SK-N-SH (cell line): ENCODE results near the gene LCE1B. TPM values are rescaled to one million over a fixed set of nuclear protein-coding genes. Genes with fewer than 3 reads are reported as not detected.

Experiments
- CTCF ChIA-PET: fragments of 300-600, 350-600 bp; formaldehyde crosslinking; extraction: SDS; loops from one replicate; lab custom pipeline; 2021; lab: Yijun Ruan, JAX
- POLR2A ChIA-PET: fragments of 350-600 bp; sonication (Branson Sonifier 250); formaldehyde crosslinking; extraction: SDS; loops from one replicate; lab custom pipeline; 2020; ENCODE audit warnings: antibody characterized with exemption, inconsistent platforms; lab: Yijun Ruan, JAX
- DNase-seq: peaks from one replicate; pipeline ENCODE4 v3.0.0; 2012
- H2AFZ ChIP-seq: fragments of 200-600 bp; sonication (generic); 2 replicates; pipeline ENCODE4 v1.8.1; 2016; ENCODE audit warnings: antibody characterized with exemption, mild to moderate bottlenecking, low read depth
- H3F3A ChIP-seq: fragments of 200-600 bp; sonication (generic); replicated peaks from 2 replicates; pipeline ENCODE3; 2016; ENCODE audit warnings: antibody characterized with exemption, mild to moderate bottlenecking; ENCODE audit not compliant: insufficient read depth
- H3K27ac ChIP-seq, 2 experiments: fragments of 200-500 bp in 1 of 2; fragments of 200-600 bp in 1 of 2; sonication (Bioruptor generic) in 1 of 2; sonication (generic), shearing (Covaris generic) in 1 of 2; 2 replicates each; pipeline versions ENCODE4 v1.5.1 to v1.6.1; 2014 to 2016; ENCODE audit warnings: low read depth in 2 of 2, inconsistent platforms in 1 of 2, low read length in 1 of 2, mild to moderate bottlenecking in 1 of 2, mixed read lengths in 1 of 2
- H3K27me3 ChIP-seq: fragments of 200-600 bp; sonication (generic), shearing (Covaris generic); 2 replicates; pipeline ENCODE4 v1.6.1; 2016; ENCODE audit warnings: mixed run types; ENCODE audit not compliant: insufficient read depth
- H3K36me3 ChIP-seq, 2 experiments: fragments of 200-500 bp in 1 of 2; fragments of 200-600 bp in 1 of 2; sonication (Bioruptor generic) in 1 of 2; sonication (generic) in 1 of 2; replicated peaks in 1 of 2; 2 replicates each; pipeline versions ENCODE3 to v1.5.1; 2014 to 2016; ENCODE audit warnings: low read length in 1 of 2, mild to moderate bottlenecking in 1 of 2; ENCODE audit not compliant: insufficient read depth in 2 of 2, control insufficient read depth in 1 of 2
- H3K4me1 ChIP-seq, 2 experiments: fragments of 200-500 bp in 1 of 2; fragments of 200-600 bp in 1 of 2; sonication (Bioruptor generic) in 1 of 2; sonication (generic), shearing (Covaris generic) in 1 of 2; 2 replicates each; pipeline versions ENCODE4 v1.5.1 to v1.6.1; 2014 to 2016; ENCODE audit warnings: low read depth in 1 of 2, low read length in 1 of 2, mixed run types in 1 of 2; ENCODE audit not compliant: insufficient read depth in 2 of 2, control insufficient read depth in 1 of 2
- H3K4me2 ChIP-seq: fragments of 200-600 bp; sonication (generic), shearing (Covaris generic); 2 replicates; pipeline ENCODE4 v1.6.1; 2017; ENCODE audit warnings: mixed run types
- H3K4me3 ChIP-seq, 2 experiments: fragments of 200-500 bp in 1 of 2; fragments of 200-600 bp in 1 of 2; sonication (Bioruptor generic) in 1 of 2; sonication (generic), shearing (Covaris generic) in 1 of 2; 2 replicates each; pipeline versions ENCODE4 v1.5.1 to v1.8.1; 2014 to 2016; ENCODE audit warnings: low read depth in 2 of 2, inconsistent platforms in 1 of 2, low read length in 1 of 2, mild to moderate bottlenecking in 1 of 2, mixed read lengths in 1 of 2, moderate library complexity in 1 of 2
- H3K79me2 ChIP-seq: fragments of 200-600 bp; sonication (generic); 2 replicates; pipeline ENCODE4 v1.8.1; 2017; ENCODE audit warnings: mild to moderate bottlenecking; ENCODE audit not compliant: insufficient read depth
- H3K9ac ChIP-seq: fragments of 200-600 bp; sonication (generic); 2 replicates; pipeline ENCODE4 v1.6.1; 2017; ENCODE audit warnings: mixed run types
- H3K9me2 ChIP-seq: fragments of 200-600 bp; sonication (generic); 2 replicates; pipeline ENCODE4 v1.6.1; 2017; ENCODE audit warnings: mixed run types
- H3K9me3 ChIP-seq: fragments of 200-600 bp; sonication (generic); 2 replicates; pipeline ENCODE4 v1.6.1; 2017; ENCODE audit warnings: mixed run types, mild to moderate bottlenecking, moderate library complexity
- H4K20me1 ChIP-seq: fragments of 200-600 bp; sonication (generic); 2 replicates; pipeline ENCODE4 v1.6.1; 2017; ENCODE audit warnings: mild to moderate bottlenecking, mixed run types; ENCODE audit not compliant: insufficient read depth
- CHD2 ChIP-seq: fragments of 150-350 bp; IDR thresholded peaks from 2 replicates; pipeline ENCODE4 v1.6.1; 2018; ENCODE audit warnings: low read length; ENCODE audit not compliant: partially characterized antibody
- FOSL2 ChIP-seq: IDR thresholded peaks from 2 replicates; pipeline ENCODE4 v1.4.0; 2012; ENCODE audit warnings: low read depth, mild to moderate bottlenecking, moderate library complexity, borderline replicate concordance
- GABPA ChIP-seq: IDR thresholded peaks from 2 replicates; pipeline ENCODE4 v1.4.0; 2012; ENCODE audit warnings: low read depth, mild to moderate bottlenecking
- JUND ChIP-seq: IDR thresholded peaks from 2 replicates; pipeline ENCODE4 v1.4.0; 2012
- MXI1 ChIP-seq: IDR thresholded peaks from 2 replicates; pipeline ENCODE4 v1.6.1; 2012; ENCODE audit warnings: mild to moderate bottlenecking, low read depth, low read length, improper control_type of control experiment
- NFIC ChIP-seq: IDR thresholded peaks from 2 replicates; pipeline ENCODE4 v1.4.0; 2012; ENCODE audit warnings: borderline replicate concordance
- POLR2AphosphoS5 ChIP-seq: IDR thresholded peaks from 2 replicates; pipeline ENCODE4 v1.6.1; 2012; ENCODE audit warnings: low read depth, low read length
- RAD21 ChIP-seq: IDR thresholded peaks from 2 replicates; pipeline ENCODE4 v1.6.1; 2012; ENCODE audit warnings: mild to moderate bottlenecking, low read length
- RCOR1 ChIP-seq: fragments of 150-350 bp; IDR thresholded peaks from 2 replicates; pipeline ENCODE4 v1.6.1; 2017; ENCODE audit warnings: antibody characterized with exemption, low read length
- SIN3A ChIP-seq: IDR thresholded peaks from 2 replicates; pipeline ENCODE4 v1.6.1; 2012; ENCODE audit warnings: low read depth, mild to moderate bottlenecking, low read length, moderate library complexity, borderline replicate concordance
- SMC3 ChIP-seq: IDR thresholded peaks from 2 replicates; pipeline ENCODE4 v1.6.1; 2012; ENCODE audit warnings: low read depth, low read length, improper control_type of control experiment
- WGBS: methylation state at CpG from one replicate; pipeline ENCODE4 v1.1.6; 2017; ENCODE audit warnings: low lambda C conversion rate; 5-methylcytosine and 5-hydroxymethylcytosine counted together
- polyA plus RNA-seq, 3 experiments: library from polyadenylated mRNA; depleted of rRNA; stranded (reverse); fragments of >200 nt; gene quantifications; 2 replicates each; pipeline ENCODE4 v1.2.3, GENCODE V29; 2012
- TF ChIP-seq, protein P1 (sequence below): fragments of 200-600 bp; sonication (generic); IDR thresholded peaks from 2 replicates; pipeline ENCODE4 v1.6.1; 2017; ENCODE audit warnings: antibody characterized with exemption, mild to moderate bottlenecking, moderate library complexity
- TF ChIP-seq, protein P2 (sequence below): IDR thresholded peaks from 2 replicates; pipeline ENCODE4 v1.4.0; 2012; ENCODE audit warnings: low read depth, borderline replicate concordance
- TF ChIP-seq, protein P3 (sequence below): fragments of 150-350 bp; IDR thresholded peaks from 2 replicates; pipeline ENCODE4 v1.6.1; 2016; ENCODE audit warnings: mild to moderate bottlenecking, low read depth, low read length
- TF ChIP-seq, protein P4 (sequence below): IDR thresholded peaks from 2 replicates; pipeline ENCODE4 v1.4.0; 2012; ENCODE audit warnings: low read depth

The LCE1B gene
- polyA plus RNA-seq, 1 of the 3 experiments (the other 2 are of a cell fraction): not detected

DNA sequence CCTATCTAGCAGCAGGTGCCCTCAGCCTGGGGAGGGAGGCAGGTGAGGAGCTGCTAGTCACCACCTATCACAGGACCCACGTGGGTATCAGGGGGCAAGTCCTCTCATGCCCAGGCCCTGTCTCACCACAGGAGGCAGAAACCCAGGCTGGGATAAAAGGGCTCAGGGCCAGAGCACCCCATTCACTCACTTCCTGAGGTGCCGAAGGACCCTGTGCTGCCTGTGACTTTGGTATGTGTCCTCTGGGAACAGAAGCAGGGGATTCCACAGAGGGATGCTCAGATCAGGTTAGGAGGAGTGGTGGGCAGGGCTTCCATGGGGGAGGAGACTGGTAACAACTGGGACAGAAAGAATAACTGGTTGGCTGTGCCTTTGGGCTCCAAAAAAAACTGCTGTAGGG, 25.7 kb upstream of the LCE1B start, which contains the start of gene LCE1E:
Gene LCE1E (plus strand): TSS at position 181 of the 400 bp plus-strand sequence. CDS start 1,043 bp downstream, outside the sequence.
- H4K20me1 ChIP-seq: no peaks in the 10 kb centered on the region
- POLR2A ChIA-PET: no interaction called here
- H3K27me3 ChIP-seq: no peaks in the 10 kb centered on the region; the same call in 1 of the 2 replicates
- TF ChIP-seq JUND: no peak
- no peaks in the 10 kb centered on the region for H3K4me1 ChIP-seq
- H3K4me3 ChIP-seq: no peak within 1 kb of the TSS
- 0% methylated on average over 1 of the region's 2 CpGs for WGBS
- H2AFZ ChIP-seq: no peak within 1 kb of the TSS
- CTCF ChIA-PET: interaction anchor here (2.5 kb wide), 1 partner anchor 8 kb away, joined by 9 read pairs; no protein-coding TSS in a partner anchor
- no peak within 1 kb of the TSS for H3K4me2 ChIP-seq
- DNase-seq: no peak
- H3K9me2 ChIP-seq: no peaks in the 10 kb centered on the region
- no peaks in the 10 kb centered on the region for H3K79me2 ChIP-seq
- H3K9me3 ChIP-seq: no peaks in the 10 kb centered on the region
- H3K9ac ChIP-seq: no peak within 1 kb of the TSS
- H3F3A ChIP-seq: no peaks in the 10 kb centered on the region
- no peaks in the 10 kb centered on the region for H3K36me3 ChIP-seq
- no peak within 1 kb of the TSS for H3K27ac ChIP-seq

DNA sequence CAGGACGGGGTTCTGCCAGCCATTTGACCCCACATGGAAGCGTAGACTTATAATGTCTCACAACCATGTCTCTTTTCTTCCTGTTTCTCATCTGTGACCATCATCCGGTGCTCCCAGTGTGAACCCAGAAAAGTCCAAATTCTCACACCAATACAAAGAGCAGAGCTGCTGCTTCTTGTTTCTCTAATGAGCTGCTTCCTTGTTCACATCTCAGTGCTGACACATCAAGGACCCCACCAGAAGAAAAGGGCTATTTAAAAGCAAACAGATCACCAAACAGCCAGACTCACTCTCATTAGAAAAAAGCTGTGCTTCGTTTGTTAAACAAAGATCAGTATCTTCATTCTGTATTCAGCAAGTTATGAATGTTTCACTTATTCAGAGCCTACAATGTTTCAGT, 16.1 kb upstream of the LCE1B start:
- Histone ChIP-seq H3K27ac (no peak overlapping the region), H4K20me1 (no peaks in the 10 kb centered on the region), H3K9me2 (no peaks in the 10 kb centered on the region), H3K4me1 (no peaks in the 10 kb centered on the region), H3K4me3 (no peak overlapping the region), H2AFZ (no peak overlapping the region), H3K36me3 (no peaks in the 10 kb centered on the region), H3K27me3 (no peaks in the 10 kb centered on the region), H3F3A (no peaks in the 10 kb centered on the region), H3K4me2 (no peak overlapping the region), H3K79me2 (no peaks in the 10 kb centered on the region), H3K9ac (no peak overlapping the region), H3K9me3 (no peaks in the 10 kb centered on the region)
- TF ChIP-seq JUND: no peak
- TF ChIP-seq, protein P1, sequence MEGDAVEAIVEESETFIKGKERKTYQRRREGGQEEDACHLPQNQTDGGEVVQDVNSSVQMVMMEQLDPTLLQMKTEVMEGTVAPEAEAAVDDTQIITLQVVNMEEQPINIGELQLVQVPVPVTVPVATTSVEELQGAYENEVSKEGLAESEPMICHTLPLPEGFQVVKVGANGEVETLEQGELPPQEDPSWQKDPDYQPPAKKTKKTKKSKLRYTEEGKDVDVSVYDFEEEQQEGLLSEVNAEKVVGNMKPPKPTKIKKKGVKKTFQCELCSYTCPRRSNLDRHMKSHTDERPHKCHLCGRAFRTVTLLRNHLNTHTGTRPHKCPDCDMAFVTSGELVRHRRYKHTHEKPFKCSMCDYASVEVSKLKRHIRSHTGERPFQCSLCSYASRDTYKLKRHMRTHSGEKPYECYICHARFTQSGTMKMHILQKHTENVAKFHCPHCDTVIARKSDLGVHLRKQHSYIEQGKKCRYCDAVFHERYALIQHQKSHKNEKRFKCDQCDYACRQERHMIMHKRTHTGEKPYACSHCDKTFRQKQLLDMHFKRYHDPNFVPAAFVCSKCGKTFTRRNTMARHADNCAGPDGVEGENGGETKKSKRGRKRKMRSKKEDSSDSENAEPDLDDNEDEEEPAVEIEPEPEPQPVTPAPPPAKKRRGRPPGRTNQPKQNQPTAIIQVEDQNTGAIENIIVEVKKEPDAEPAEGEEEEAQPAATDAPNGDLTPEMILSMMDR: no peak
- no peak for TF ChIP-seq RCOR1
- TF ChIP-seq RAD21: no peak
- WGBS: 4% methylated on average over 4 of the region's 4 CpGs
- DNase-seq: no peak
- ChIA-PET POLR2A (no interaction called here), CTCF (no interaction called here)

DNA sequence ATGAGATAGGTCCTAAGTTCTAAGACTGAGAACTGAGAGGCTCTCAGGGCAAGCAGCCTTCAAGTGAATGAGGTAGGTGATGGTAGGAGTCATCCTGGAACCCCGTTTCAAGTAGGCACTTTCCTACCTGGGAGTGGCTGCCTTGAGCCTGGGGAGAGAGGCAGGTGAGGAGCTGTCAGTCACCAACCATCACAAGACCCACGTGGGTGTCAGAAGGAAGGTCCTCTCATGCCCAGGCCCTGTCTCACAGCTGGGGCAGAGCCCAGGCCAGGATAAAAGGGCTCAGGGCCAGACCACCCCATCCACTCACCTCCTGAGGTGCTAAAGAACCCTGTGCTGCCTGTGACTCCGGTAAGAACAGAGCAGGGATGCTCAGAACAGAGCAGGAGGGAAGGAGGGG, 15.3 kb upstream of the LCE1B start, which contains the start of gene LCE1D:
Gene LCE1D (plus strand): TSS at position 301 of the 400 bp plus-strand sequence. CDS start 1,074 bp downstream, outside the sequence.
- no peaks in the 10 kb centered on the region for H4K20me1 ChIP-seq
- no peaks in the 10 kb centered on the region for H3K9me3 ChIP-seq
- no peaks in the 10 kb centered on the region for H3K27me3 ChIP-seq
- H3K9me2 ChIP-seq: no peaks in the 10 kb centered on the region
- ChIA-PET CTCF (no interaction called here), POLR2A (no interaction called here)
- no peaks in the 10 kb centered on the region for H3K36me3 ChIP-seq
- no peak for TF ChIP-seq FOSL2
- TF ChIP-seq, protein P2, sequence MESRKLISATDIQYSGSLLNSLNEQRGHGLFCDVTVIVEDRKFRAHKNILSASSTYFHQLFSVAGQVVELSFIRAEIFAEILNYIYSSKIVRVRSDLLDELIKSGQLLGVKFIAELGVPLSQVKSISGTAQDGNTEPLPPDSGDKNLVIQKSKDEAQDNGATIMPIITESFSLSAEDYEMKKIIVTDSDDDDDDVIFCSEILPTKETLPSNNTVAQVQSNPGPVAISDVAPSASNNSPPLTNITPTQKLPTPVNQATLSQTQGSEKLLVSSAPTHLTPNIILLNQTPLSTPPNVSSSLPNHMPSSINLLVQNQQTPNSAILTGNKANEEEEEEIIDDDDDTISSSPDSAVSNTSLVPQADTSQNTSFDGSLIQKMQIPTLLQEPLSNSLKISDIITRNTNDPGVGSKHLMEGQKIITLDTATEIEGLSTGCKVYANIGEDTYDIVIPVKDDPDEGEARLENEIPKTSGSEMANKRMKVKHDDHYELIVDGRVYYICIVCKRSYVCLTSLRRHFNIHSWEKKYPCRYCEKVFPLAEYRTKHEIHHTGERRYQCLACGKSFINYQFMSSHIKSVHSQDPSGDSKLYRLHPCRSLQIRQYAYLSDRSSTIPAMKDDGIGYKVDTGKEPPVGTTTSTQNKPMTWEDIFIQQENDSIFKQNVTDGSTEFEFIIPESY: no peak
- TF ChIP-seq RCOR1: no peak
- TF ChIP-seq POLR2AphosphoS5: no peak
- TF ChIP-seq SIN3A: no peak
- TF ChIP-seq, protein P3, sequence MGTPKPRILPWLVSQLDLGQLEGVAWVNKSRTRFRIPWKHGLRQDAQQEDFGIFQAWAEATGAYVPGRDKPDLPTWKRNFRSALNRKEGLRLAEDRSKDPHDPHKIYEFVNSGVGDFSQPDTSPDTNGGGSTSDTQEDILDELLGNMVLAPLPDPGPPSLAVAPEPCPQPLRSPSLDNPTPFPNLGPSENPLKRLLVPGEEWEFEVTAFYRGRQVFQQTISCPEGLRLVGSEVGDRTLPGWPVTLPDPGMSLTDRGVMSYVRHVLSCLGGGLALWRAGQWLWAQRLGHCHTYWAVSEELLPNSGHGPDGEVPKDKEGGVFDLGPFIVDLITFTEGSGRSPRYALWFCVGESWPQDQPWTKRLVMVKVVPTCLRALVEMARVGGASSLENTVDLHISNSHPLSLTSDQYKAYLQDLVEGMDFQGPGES: no peak
- TF ChIP-seq GABPA: no peak
- TF ChIP-seq, protein P4, sequence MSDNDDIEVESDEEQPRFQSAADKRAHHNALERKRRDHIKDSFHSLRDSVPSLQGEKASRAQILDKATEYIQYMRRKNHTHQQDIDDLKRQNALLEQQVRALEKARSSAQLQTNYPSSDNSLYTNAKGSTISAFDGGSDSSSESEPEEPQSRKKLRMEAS: no peak
- TF ChIP-seq MXI1: no peak
- no peak for TF ChIP-seq JUND
- TF ChIP-seq RAD21: no peak
- no peak for TF ChIP-seq NFIC
- TF ChIP-seq CHD2: no peak
- no peak for TF ChIP-seq SMC3
- TF ChIP-seq, all 33 proteins: peak for 0
- Histone ChIP-seq H3F3A (no peaks in the 10 kb centered on the region), H3K79me2 (no peaks in the 10 kb centered on the region), H3K4me3 (no peak within 1 kb of the TSS), H2AFZ (no peak within 1 kb of the TSS), H3K9ac (no peak within 1 kb of the TSS), H3K27ac (no peak within 1 kb of the TSS), H3K4me1 (no peaks in the 10 kb centered on the region), H3K4me2 (no peak within 1 kb of the TSS)
- DNase-seq: no peak
- WGBS: 0% methylated on average over 1 of the region's 3 CpGs
